Caco-2 (cell line): Measurements from ENCODE around the gene KIF2A. TPM values are rescaled to one million over a fixed set of nuclear protein-coding genes. Genes with fewer than 3 reads are reported as not detected.

ENCODE experiments used
- BruUV-seq: library from RNA; stranded (reverse); fragments of 400-500 nt; replicated peaks from 2 replicates; lab custom pipeline; 2021; lab: Mats Ljungman, UMichigan
- CTCF ChIA-PET: fragments of 300-600 bp; sonication (Branson Sonifier 250); formaldehyde crosslinking; loops from one replicate; lab custom pipeline; 2022; ENCODE audit warnings: antibody characterized with exemption; lab: Charles Lee
- POLR2A ChIA-PET: fragments of 300-600 bp; sonication (Branson Sonifier 250); formaldehyde crosslinking; loops from one replicate; lab custom pipeline; 2022; ENCODE audit warnings: antibody characterized with exemption; lab: Charles Lee
- DNase-seq, 2 experiments: peaks; one replicate each; pipeline versions ENCODE4 v3.0.0 to v3.0.0-alpha.2; 2020 to 2022
- H3K27me3 ChIP-seq: replicated peaks from 2 replicates; pipeline ENCODE4 v1.6.0; 2011; ENCODE audit warnings: low read length; ENCODE audit not compliant: control insufficient read depth, insufficient read depth
- H3K36me3 ChIP-seq: 2 replicates; pipeline ENCODE4 v1.5.1; 2011; ENCODE audit warnings: low read length; ENCODE audit not compliant: control insufficient read depth, insufficient read depth
- H3K4me1 ChIP-seq: fragments of 250-450 bp; sonication (Bioruptor Pico); 2 replicates; pipeline ENCODE4 v1.5.1; 2020; ENCODE audit warnings: mild to moderate bottlenecking
- H3K4me3 ChIP-seq: 2 replicates; pipeline ENCODE4 v1.5.1; 2011; ENCODE audit warnings: low read depth, mild to moderate bottlenecking, control low read depth, low read length
- H3K9me3 ChIP-seq: fragments of 250-450 bp; sonication (Bioruptor Pico); 2 replicates; pipeline ENCODE4 v1.5.1; 2020; ENCODE audit warnings: mild to moderate bottlenecking, moderate library complexity
- H3K27ac Mint-ChIP-seq: one replicate; pipeline ENCODE4 v1.8.0; 2022; ENCODE audit warnings: mixed read lengths; ENCODE audit not compliant: unreplicated experiment
- H3K27me3 Mint-ChIP-seq: one replicate; pipeline ENCODE4 v1.8.0; 2022; ENCODE audit warnings: mixed read lengths; ENCODE audit not compliant: insufficient read depth, unreplicated experiment
- H3K36me3 Mint-ChIP-seq: one replicate; pipeline ENCODE4 v1.8.0; 2022; ENCODE audit warnings: mild to moderate bottlenecking, mixed read lengths; ENCODE audit not compliant: insufficient read depth, unreplicated experiment
- H3K4me1 Mint-ChIP-seq: one replicate; pipeline ENCODE4 v1.8.0; 2022; ENCODE audit warnings: low read depth, mixed read lengths; ENCODE audit not compliant: unreplicated experiment
- H3K4me3 Mint-ChIP-seq: one replicate; pipeline ENCODE4 v1.8.0; 2022; ENCODE audit warnings: mild to moderate bottlenecking, moderate library complexity, mixed read lengths; ENCODE audit not compliant: unreplicated experiment
- H3K9me3 Mint-ChIP-seq: one replicate; pipeline ENCODE4 v1.8.0; 2022; ENCODE audit warnings: mixed read lengths; ENCODE audit not compliant: unreplicated experiment
- CTCF ChIP-seq, 2 experiments: fragments of 200-600 bp in 1 of 2; IDR thresholded peaks; 1 replicate in 1 of 2; 2 replicates in 1 of 2; pipeline versions ENCODE4 v1.5.1 to v1.8.0; 2011 to 2022; ENCODE audit warnings: antibody characterized with exemption in 1 of 2, control low read depth in 1 of 2, inconsistent platforms in 1 of 2, low read depth in 1 of 2, low read length in 1 of 2, mild to moderate bottlenecking in 1 of 2, moderate library complexity in 1 of 2; ENCODE audit not compliant: insufficient read depth in 1 of 2, severe bottlenecking in 1 of 2, unreplicated experiment in 1 of 2
- intact Hi-C: fragments of 100-400 bp; cut with micrococcal nuclease; formaldehyde crosslinking; loops from one replicate; pipeline ENCODE4 v1.10.0; 2022; ENCODE audit not compliant: unreplicated experiment
- total RNA-seq: library from RNA; stranded (reverse); gene quantifications from 2 replicates; pipeline ENCODE4 v1.2.3, GENCODE V29; 2022

Gene KIF2A
- total RNA-seq, 1 experiment from 2014 or later: 65.6 TPM

GRCh38 chr5:62265648-62266112, 40.3 kb upstream of the KIF2A start:
- TF ChIP-seq CTCF (IDR thresholded peaks at IDR 0.05; ENCODE audit: insufficient read depth in 1 of 2, low read depth in 1 of 2, low read length in 1 of 2, severe bottlenecking in 1 of 2, unreplicated experiment in 1 of 2): no peak
- Mint-ChIP-seq H3K4me1 (peaks cover 28% of the 10 kb centered on the region), H3K36me3 (no peaks in the 10 kb centered on the region), H3K4me3 (no peak overlapping the region), H3K9me3 (no peaks in the 10 kb centered on the region), H3K27me3 (no peaks in the 10 kb centered on the region), H3K27ac (no peak overlapping the region)
- BruUV-seq: no TSS peak
- Histone ChIP-seq H3K36me3 (no peaks in the 10 kb centered on the region), H3K4me1 (peaks cover 15% of the 10 kb centered on the region), H3K4me3 (no peak overlapping the region), H3K27me3 (no peaks in the 10 kb centered on the region), H3K9me3 (no peaks in the 10 kb centered on the region)
- intact Hi-C loops: loop anchor here (5.0 kb wide), 1 partner anchor 42 kb away; the partner anchor contains the start of gene KIF2A
- ChIA-PET CTCF (no interaction called here), POLR2A (no interaction called here)
- DNase-seq: no peak

- Mint-ChIP-seq H3K27ac (no peak overlapping the region), H3K27me3 (no peaks in the 10 kb centered on the region), H3K4me3 (no peak overlapping the region), H3K36me3 (no peaks in the 10 kb centered on the region), H3K9me3 (no peaks in the 10 kb centered on the region), H3K4me1 (peaks cover 28% of the 10 kb centered on the region)
- POLR2A ChIA-PET: no interaction called here
- Histone ChIP-seq H3K9me3 (no peaks in the 10 kb centered on the region), H3K4me1 (peaks cover 15% of the 10 kb centered on the region), H3K4me3 (no peak overlapping the region), H3K27me3 (no peaks in the 10 kb centered on the region), H3K36me3 (no peaks in the 10 kb centered on the region)
- no TSS peak for BruUV-seq
- CTCF ChIA-PET: no interaction called here
- intact Hi-C loops: loop anchor here (5.0 kb wide), 1 partner anchor 41 kb away; the partner anchor contains the start of gene KIF2A
- TF ChIP-seq CTCF (IDR thresholded peaks at IDR 0.05; ENCODE audit: insufficient read depth in 1 of 2, low read depth in 1 of 2, low read length in 1 of 2, severe bottlenecking in 1 of 2, unreplicated experiment in 1 of 2): no peak
- DNase-seq: no peak
Observed at GRCh38 chr5:62266573-62266972, 39.4 kb upstream of the KIF2A start.

DNA sequence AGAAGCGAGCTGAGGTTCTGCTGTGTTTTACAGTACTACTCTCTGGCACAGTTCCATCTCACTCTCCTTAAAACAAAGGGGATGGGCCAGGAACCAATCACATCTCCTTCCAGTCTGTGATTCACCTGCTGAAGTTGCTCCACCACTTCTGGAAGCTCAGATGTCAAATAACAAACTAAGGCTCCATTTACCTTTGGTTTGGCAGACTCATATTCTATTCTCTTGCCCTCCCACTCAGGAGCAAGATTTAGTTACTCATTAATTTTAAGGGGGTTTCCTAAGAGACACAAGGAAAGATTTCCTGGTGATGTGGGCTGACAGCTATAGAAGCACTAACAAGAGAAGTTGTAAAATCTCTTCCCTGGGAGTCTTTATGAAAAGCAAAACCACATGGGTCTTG, 37.8 kb upstream of the KIF2A start:
- no peaks in the 10 kb centered on the region for H3K9me3 Mint-ChIP-seq
- H3K4me3 Mint-ChIP-seq: peak overlapping the region; percentile 57
- no peaks in the 10 kb centered on the region for H3K36me3 ChIP-seq
- H3K4me1 Mint-ChIP-seq: peaks cover 28% of the 10 kb centered on the region
- H3K9me3 ChIP-seq: no peaks in the 10 kb centered on the region
- ChIA-PET CTCF (no interaction called here), POLR2A (interaction anchor here (0.6 to 1.0 kb wide), 2 partner anchors 38 to 135 kb away, joined by 3 to 4 read pairs; partner anchors contain the start of genes DIMT1 and KIF2A)
- H3K4me3 ChIP-seq: no peak overlapping the region
- H3K36me3 Mint-ChIP-seq: no peaks in the 10 kb centered on the region
- H3K4me1 ChIP-seq: peaks cover 15% of the 10 kb centered on the region
- no TSS peak for BruUV-seq
- no peaks in the 10 kb centered on the region for H3K27me3 Mint-ChIP-seq
- intact Hi-C loops: loop anchor here (5.0 kb wide), 1 partner anchor 39 kb away; the partner anchor contains the start of gene KIF2A
- no peaks in the 10 kb centered on the region for H3K27me3 ChIP-seq
- peak overlapping the region; percentile 73 for H3K27ac Mint-ChIP-seq
- DNase-seq: peak; percentile 60 to 65
- no peak for TF ChIP-seq CTCF (IDR thresholded peaks at IDR 0.05; ENCODE audit: insufficient read depth in 1 of 2, low read depth in 1 of 2, low read length in 1 of 2, severe bottlenecking in 1 of 2, unreplicated experiment in 1 of 2)
